ENCODE data around the gene PEAK1. TPM values are rescaled to one million over a fixed set of nuclear protein-coding genes. Genes with fewer than 3 reads are reported as not detected.

PEAK1 gene
- total RNA-seq, 1 experiment from 2014 or later = 21.2 TPM

DNA sequence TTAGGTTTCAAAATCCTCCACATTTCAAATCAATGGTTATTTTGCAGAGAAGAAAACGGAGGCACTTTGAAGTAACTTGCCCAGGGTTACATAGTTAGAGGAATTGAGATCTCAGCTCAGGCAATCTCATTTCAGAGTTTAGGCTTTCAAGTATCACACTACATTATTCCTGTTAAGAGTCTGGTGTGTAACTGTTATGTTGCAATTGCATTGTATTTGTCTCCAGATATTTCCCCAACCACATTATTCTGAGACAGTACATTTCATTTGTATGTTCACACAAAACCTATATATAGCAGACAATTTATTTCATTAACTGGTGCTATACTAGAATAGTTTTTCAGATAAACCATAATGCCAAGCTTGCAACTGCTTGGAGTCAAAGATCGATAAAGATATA is 194.8 kb downstream of the PEAK1 start:
- H3K27me3 Mint-ChIP-seq (ENCODE audit: low read depth) = no peaks in the 10 kb centered on the region
- H3K18ac ChIP-seq (ENCODE audit: insufficient read length, low read depth, low read length) = no peak overlapping the region
- no peaks in the 10 kb centered on the region for H3K4me1 ChIP-seq (ENCODE audit: insufficient read depth, low read length)
- H2AFZ ChIP-seq (ENCODE audit: low read length) = no peak overlapping the region
- H3K27me3 ChIP-seq (ENCODE audit: insufficient read depth, low read length) = no peaks in the 10 kb centered on the region
- no peak overlapping the region for H3K4me2 ChIP-seq (ENCODE audit: insufficient read depth, insufficient read length, low read length)
- H2BK5ac ChIP-seq (ENCODE audit: insufficient read length, low read length) = no peak overlapping the region
- H3K56ac ChIP-seq (ENCODE audit: insufficient read length, low read depth, low read length) = no peak overlapping the region
- no peak overlapping the region for H3K14ac ChIP-seq (ENCODE audit: insufficient read depth, low read length)
- no peak overlapping the region for H3K4ac ChIP-seq (ENCODE audit: low read depth, low read length)
- H3K9ac ChIP-seq (ENCODE audit: extremely low read depth, insufficient read length, low read length) = no peak overlapping the region
- no peaks in the 10 kb centered on the region for H3K79me2 ChIP-seq (ENCODE audit: insufficient read depth, low read length)
- no peaks in the 10 kb centered on the region for H3K23me2 ChIP-seq (ENCODE audit: insufficient read length, low read depth, low read length, poor library complexity, severe bottlenecking)
- H3K9me3 Mint-ChIP-seq = no peaks in the 10 kb centered on the region
- H2AK5ac ChIP-seq (ENCODE audit: insufficient read length, low read length) = no peak overlapping the region
- no peak overlapping the region for H4K91ac ChIP-seq (ENCODE audit: insufficient read length, low read depth, low read length)
- no CpG with 5 or more reads among the region's 2 CpGs for WGBS (ENCODE audit: extremely low coverage, insufficient read length, low lambda C conversion rate)
- no peak overlapping the region for H3K27ac ChIP-seq (ENCODE audit: insufficient read length, low read depth, low read length)
- no peaks in the 10 kb centered on the region for H3K79me1 ChIP-seq (ENCODE audit: insufficient read depth, low read depth, low read length, poor library complexity, severe bottlenecking)
- TF ChIP-seq, protein P1, sequence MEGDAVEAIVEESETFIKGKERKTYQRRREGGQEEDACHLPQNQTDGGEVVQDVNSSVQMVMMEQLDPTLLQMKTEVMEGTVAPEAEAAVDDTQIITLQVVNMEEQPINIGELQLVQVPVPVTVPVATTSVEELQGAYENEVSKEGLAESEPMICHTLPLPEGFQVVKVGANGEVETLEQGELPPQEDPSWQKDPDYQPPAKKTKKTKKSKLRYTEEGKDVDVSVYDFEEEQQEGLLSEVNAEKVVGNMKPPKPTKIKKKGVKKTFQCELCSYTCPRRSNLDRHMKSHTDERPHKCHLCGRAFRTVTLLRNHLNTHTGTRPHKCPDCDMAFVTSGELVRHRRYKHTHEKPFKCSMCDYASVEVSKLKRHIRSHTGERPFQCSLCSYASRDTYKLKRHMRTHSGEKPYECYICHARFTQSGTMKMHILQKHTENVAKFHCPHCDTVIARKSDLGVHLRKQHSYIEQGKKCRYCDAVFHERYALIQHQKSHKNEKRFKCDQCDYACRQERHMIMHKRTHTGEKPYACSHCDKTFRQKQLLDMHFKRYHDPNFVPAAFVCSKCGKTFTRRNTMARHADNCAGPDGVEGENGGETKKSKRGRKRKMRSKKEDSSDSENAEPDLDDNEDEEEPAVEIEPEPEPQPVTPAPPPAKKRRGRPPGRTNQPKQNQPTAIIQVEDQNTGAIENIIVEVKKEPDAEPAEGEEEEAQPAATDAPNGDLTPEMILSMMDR (conservative IDR thresholded peaks at IDR 0.05) = no peak
- no peak overlapping the region for H4K8ac ChIP-seq (replicated peaks; ENCODE audit: insufficient read length, low read depth, low read length)
- H3K27ac Mint-ChIP-seq = peak overlapping the region; percentile 2 to 31 (median 17); a peak in 5 of 7 replicates
- H3K4me3 Mint-ChIP-seq = no peak overlapping the region; a peak in 1 of 5 replicates
- H3K36me3 Mint-ChIP-seq (ENCODE audit: insufficient read depth in 1 of 3, low read depth in 3 of 3) = no peaks in the 10 kb centered on the region
- no peak for DNase-seq
- H2BK20ac ChIP-seq (ENCODE audit: low read depth, low read length, poor library complexity, severe bottlenecking) = no peak overlapping the region
- peaks cover 16 to 22% of the 10 kb centered on the region in 2 experiments for H3K4me1 Mint-ChIP-seq
- H3T11ph ChIP-seq (ENCODE audit: low read length) = no peak overlapping the region
- no peak overlapping the region for H2BK120ac ChIP-seq (ENCODE audit: low read depth, low read length, poor library complexity, severe bottlenecking)
- no peak overlapping the region for H2BK12ac ChIP-seq (ENCODE audit: insufficient read length, low read depth, low read length)
- H4K5ac ChIP-seq (ENCODE audit: insufficient read length, low read depth, low read length) = no peak overlapping the region
- no peaks in the 10 kb centered on the region for H4K20me1 ChIP-seq (ENCODE audit: control insufficient read depth, insufficient read depth, insufficient read length)
- no peak overlapping the region for H2BK15ac ChIP-seq (ENCODE audit: low read depth, low read length)
- no peak overlapping the region for H3K23ac ChIP-seq (ENCODE audit: insufficient read length, low read depth, low read length)
- H3K9me3 ChIP-seq (ENCODE audit: control insufficient read depth, low read depth, low read length) = no peaks in the 10 kb centered on the region

Measured in H9 (cell line).